Sigmoid colon (tissue), 4 donors: ENCODE data around the gene PCGF2.

Source experiments
- CTCF ChIP-seq, 4 experiments: fragments of 450-650 bp in 3 of 4; fragments of 200-600 bp in 1 of 4; IDR thresholded peaks; one replicate each; pipeline ENCODE4 v1.5.1; 2016 to 2019; ENCODE audit warnings: antibody characterized with exemption in 4 of 4, mild to moderate bottlenecking in 3 of 4, moderate library complexity in 2 of 4
- POLR2A ChIP-seq, 2 donors: fragments of 450-650 bp; IDR thresholded peaks; one replicate each; pipeline ENCODE4 v1.6.1; 2016; ENCODE audit warnings: antibody characterized with exemption in 2 of 2, mild to moderate bottlenecking in 2 of 2, moderate library complexity in 2 of 2
- POLR2AphosphoS5 ChIP-seq, 4 donors: sonication (generic); formaldehyde crosslinking; IDR thresholded peaks; one replicate each; pipeline ENCODE4 v1.6.1; 2017; ENCODE audit warnings: antibody characterized with exemption in 4 of 4

GRCh38 chr17:38687286-38687685, 60.9 kb downstream of the PCGF2 start:
- TF ChIP-seq CTCF (IDR thresholded peaks at IDR 0.05): no peak
- TF ChIP-seq POLR2AphosphoS5 (IDR thresholded peaks at IDR 0.05): no peak
- TF ChIP-seq POLR2A (IDR thresholded peaks at IDR 0.05): no peak
